Breast epithelium (tissue), 3 donors: ENCODE results near the gene PLEKHM1.

Experiments
- CTCF ChIP-seq, 3 donors: fragments of 450-650 bp; IDR thresholded peaks; one replicate each; pipeline ENCODE4 v1.5.1; 2016 to 2017; ENCODE audit warnings: antibody characterized with exemption in 3 of 3, mild to moderate bottlenecking in 3 of 3, moderate library complexity in 3 of 3
- POLR2A ChIP-seq: fragments of 450-650 bp; IDR thresholded peaks from one replicate; pipeline ENCODE4 v1.6.1; 2016; ENCODE audit warnings: antibody characterized with exemption, mild to moderate bottlenecking, moderate library complexity
- POLR2AphosphoS5 ChIP-seq, 3 donors: sonication (generic); formaldehyde crosslinking; IDR thresholded peaks; one replicate each; pipeline ENCODE4 v1.6.1; 2017; ENCODE audit warnings: antibody characterized with exemption in 3 of 3

- TF ChIP-seq POLR2A (no peak), CTCF (IDR thresholded peaks at IDR 0.05) (no peak), POLR2AphosphoS5 (IDR thresholded peaks at IDR 0.05) (no peak)
Measured at GRCh38 chr17:45405250-45406086, 85.1 kb downstream of the PLEKHM1 start.
